Mammary epithelial cell (primary cell): ENCODE results near the gene ACSS1.

Experiments
- EZH2 ChIP-seq: IDR thresholded peaks from 2 replicates; pipeline ENCODE4 v1.6.1; 2012; ENCODE audit warnings: low read length, inconsistent platforms, borderline replicate concordance
- TF ChIP-seq, protein P1 (sequence below), 2 donors: IDR thresholded peaks in 1 of 2; conservative IDR thresholded peaks in 1 of 2; 2 replicates each; pipeline ENCODE4 v1.5.1; 2011 to 2012; ENCODE audit warnings: inconsistent platforms in 2 of 2, low read length in 2 of 2, mild to moderate bottlenecking in 2 of 2, control low read depth in 1 of 2, low read depth in 1 of 2; ENCODE audit not compliant: insufficient read depth in 1 of 2; ENCODE audit errors: extremely low read depth in 1 of 2

GRCh38 chr20:25035921-25036320 lies 22.0 kb downstream of the ACSS1 start:
- TF ChIP-seq, protein P1, sequence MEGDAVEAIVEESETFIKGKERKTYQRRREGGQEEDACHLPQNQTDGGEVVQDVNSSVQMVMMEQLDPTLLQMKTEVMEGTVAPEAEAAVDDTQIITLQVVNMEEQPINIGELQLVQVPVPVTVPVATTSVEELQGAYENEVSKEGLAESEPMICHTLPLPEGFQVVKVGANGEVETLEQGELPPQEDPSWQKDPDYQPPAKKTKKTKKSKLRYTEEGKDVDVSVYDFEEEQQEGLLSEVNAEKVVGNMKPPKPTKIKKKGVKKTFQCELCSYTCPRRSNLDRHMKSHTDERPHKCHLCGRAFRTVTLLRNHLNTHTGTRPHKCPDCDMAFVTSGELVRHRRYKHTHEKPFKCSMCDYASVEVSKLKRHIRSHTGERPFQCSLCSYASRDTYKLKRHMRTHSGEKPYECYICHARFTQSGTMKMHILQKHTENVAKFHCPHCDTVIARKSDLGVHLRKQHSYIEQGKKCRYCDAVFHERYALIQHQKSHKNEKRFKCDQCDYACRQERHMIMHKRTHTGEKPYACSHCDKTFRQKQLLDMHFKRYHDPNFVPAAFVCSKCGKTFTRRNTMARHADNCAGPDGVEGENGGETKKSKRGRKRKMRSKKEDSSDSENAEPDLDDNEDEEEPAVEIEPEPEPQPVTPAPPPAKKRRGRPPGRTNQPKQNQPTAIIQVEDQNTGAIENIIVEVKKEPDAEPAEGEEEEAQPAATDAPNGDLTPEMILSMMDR (conservative IDR thresholded peaks at IDR 0.05 in 1 of 2, IDR thresholded peaks at IDR 0.05 in 1 of 2; ENCODE audit: extremely low read depth in 1 of 2, insufficient read depth in 1 of 2, low read depth in 1 of 2, low read length in 2 of 2), result no peak
- TF ChIP-seq EZH2, result no peak
